NCI-H1092 treated with DMSO at 0.1 percent for 48 hours (cell line): Measurements from ENCODE around the gene ARID4B.
A peak's percentile ranks its signal among the peaks of the same experiment; 100 is the strongest.
"Not testable (repeated sequence)": the region's sequence is repeated elsewhere in the genome, so short reads cannot be mapped to it uniquely, and the experiment has no call there.

Source experiments
- DNase-seq: peaks from one replicate; lab custom pipeline; 2025; lab: John Stamatoyannopoulos, UW

The ARID4B gene

GRCh38 chr1:235327559-235328270 lies at the start of gene ARID4B:
ARID4B (minus strand) TSS chr1:235328179; CDS start chr1:235326919, 1,260 bp downstream.
- no peak for DNase-seq

GRCh38 chr1:235375919-235376605 lies 48.1 kb upstream of the ARID4B start:
- DNase-seq, result no peak

DNA sequence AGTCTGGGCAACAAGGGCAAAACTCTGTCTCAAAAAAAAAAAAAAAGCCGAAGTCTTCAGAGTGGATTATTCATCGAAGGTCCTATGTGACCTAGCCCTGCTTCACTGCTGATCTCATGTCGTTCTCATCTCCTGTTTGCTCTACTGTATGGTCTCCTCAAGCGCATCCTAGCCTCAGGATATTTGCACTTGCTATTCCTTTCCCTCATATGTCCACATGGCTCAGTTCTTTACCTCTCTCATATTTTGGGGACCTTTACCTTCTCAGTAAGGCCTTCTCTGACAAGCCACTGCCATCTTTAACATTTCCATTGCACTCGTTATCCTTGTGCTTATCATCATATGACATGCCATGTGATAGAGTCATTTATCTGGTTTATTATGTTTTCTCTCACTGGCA lies 41.8 kb upstream of the ARID4B start:
- no peak for DNase-seq

GRCh38 chr1:235368428-235368827 lies 40.4 kb upstream of the ARID4B start:
- DNase-seq, result no peak

- DNase-seq, result peak; percentile 99
Measured at GRCh38 chr1:235367000-235367908, 39.3 kb upstream of the ARID4B start, which contains the start of gene TBCE. TBCE (plus strand) TSS chr1:235367427; CDS start chr1:235380050, 12,623 bp downstream.

- DNase-seq, result no peak
Measured at GRCh38 chr1:235366286-235366685, 38.3 kb upstream of the ARID4B start.

GRCh38 chr1:235364189-235364588 lies 36.2 kb upstream of the ARID4B start:
- not testable (repeated sequence) for DNase-seq

- DNase-seq, result no peak
Measured at GRCh38 chr1:235358899-235359298, 30.9 kb upstream of the ARID4B start.

DNA sequence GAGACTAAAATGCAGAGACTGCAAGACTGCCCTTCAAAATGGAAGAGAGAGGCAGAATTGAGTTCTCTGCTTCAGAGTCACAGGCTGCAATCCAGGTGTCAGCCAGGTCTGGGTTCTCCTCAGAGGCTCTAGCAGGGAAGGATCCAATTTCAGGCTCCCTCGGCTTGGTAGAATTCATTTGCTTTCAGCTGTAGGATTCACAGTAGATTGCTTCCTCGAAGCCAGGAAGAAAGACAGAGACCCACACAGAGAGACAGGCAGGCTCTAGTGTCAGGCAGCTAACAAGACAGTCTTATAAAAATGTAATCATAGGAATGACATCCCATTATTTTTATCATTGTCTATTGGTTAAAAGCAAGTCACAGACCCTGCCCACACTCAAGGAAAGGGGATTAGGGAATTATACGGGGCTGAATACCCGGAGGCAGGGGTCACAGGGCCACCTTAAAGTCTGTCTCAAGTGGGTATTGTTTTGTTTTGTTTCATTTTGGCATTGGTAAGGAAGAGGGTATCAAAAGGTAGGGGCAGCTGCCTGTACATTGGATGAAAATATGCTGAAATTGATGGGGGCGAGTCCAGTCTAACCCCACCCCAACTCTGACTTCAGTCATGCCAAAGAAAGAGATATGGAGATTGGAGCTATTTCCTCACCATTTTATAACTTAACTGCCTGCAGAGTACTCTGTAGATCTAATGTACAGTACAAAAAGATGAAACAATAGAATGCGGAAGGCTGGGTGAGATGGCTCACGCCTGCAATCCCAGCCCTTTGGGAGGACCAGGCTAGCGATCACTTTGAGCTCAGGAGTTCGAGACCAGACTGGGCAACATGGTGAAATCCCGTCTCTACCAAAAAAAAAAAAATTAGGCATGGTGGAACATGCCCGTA lies 29.8 kb upstream of the ARID4B start:
- DNase-seq, result peak; percentile 22

GRCh38 chr1:235351898-235352297 lies 23.9 kb upstream of the ARID4B start:
- no peak for DNase-seq

- no peak for DNase-seq
Measured at GRCh38 chr1:235351441-235351840, 23.5 kb upstream of the ARID4B start.

DNA sequence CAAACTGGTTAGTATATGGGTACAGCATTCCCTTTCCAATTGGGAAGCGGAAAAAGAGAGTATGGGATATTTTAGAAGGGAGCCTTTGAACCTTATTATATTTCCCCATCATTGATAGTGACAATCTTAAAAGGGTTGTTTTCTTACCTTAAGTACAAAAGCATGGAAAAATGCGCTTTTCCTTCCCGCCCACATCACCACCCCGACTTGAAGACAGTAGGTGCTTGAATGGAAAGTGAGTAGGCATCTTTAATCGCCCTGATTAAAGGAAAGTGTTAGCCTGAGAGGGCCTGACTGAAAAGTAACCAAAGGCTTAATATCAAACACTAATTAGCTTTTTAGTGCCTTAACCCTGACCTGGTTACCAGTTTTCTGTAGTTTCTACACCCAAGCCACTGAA lies 15.7 kb upstream of the ARID4B start:
- no peak for DNase-seq

GRCh38 chr1:235342471-235342870 lies 14.5 kb upstream of the ARID4B start:
- no peak for DNase-seq

DNA sequence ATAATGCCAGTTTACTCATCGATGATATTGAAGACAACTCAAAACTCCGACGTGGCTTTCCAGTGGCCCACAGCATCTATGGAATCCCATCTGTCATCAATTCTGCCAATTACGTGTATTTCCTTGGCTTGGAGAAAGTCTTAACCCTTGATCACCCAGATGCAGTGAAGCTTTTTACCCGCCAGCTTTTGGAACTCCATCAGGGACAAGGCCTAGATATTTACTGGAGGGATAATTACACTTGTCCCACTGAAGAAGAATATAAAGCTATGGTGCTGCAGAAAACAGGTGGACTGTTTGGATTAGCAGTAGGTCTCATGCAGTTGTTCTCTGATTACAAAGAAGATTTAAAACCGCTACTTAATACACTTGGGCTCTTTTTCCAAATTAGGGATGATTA lies 14.1 kb upstream of the ARID4B start:
- DNase-seq, result no peak

DNA sequence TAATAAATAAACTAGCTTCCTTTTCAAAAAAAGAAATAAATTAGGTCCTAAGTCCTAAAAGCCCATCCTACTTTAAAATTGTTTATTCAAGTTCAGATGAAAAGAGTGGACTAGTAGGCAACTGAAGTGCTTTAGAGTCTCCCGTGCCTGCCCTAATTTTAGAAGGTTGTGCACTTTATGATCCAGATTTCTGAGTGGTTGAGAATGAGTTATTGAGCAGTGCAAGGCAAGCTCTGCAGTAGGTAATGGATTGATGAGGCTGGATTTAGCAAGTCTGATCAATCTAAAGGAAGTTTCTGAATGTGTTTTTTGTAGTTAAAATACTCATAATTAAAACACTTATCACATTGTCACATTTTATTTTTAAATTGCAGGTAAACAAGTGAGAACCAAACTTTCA lies 13.4 kb upstream of the ARID4B start:
- DNase-seq, result no peak

DNA sequence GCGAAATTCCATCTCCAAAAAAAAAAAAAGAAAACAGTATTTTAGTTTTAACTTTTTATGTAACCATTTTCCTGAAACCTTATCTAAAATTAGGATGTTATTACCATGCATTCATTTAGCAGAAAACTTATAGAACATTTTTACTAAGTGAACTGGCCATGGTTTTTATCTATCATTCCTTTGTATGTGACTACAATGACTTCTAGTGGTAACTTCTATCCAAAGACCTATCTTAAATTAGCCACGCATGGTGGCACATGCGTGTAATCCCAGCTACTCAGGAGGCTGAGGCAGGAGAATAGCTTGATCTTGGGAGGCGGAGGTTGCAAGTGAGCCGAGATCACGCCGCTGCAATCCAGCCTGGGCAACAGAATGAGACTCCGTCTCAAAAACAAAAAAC lies 11.8 kb upstream of the ARID4B start:
- DNase-seq, result no peak

DNA sequence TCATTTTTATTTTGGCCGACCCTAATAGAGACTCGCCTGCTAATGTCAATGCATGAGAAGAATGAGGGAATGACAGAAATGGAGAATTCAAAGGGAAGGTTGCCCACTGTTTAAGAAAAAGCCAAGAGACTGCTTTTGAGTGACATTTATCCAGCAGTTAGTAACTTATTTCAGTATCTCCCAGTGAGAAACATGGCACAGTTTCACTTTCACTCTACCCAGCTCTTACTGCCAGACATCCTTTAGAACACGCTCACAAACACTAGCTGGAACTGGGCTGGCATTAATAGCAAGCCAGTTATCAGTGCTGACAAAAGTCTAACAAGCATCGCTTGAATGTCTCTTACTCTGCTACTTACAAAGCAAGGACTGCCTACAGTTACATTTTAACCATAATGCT lies 8.9 kb upstream of the ARID4B start:
- no peak for DNase-seq

GRCh38 chr1:235331401-235331800 lies 3.4 kb upstream of the ARID4B start:
- no peak for DNase-seq

DNA sequence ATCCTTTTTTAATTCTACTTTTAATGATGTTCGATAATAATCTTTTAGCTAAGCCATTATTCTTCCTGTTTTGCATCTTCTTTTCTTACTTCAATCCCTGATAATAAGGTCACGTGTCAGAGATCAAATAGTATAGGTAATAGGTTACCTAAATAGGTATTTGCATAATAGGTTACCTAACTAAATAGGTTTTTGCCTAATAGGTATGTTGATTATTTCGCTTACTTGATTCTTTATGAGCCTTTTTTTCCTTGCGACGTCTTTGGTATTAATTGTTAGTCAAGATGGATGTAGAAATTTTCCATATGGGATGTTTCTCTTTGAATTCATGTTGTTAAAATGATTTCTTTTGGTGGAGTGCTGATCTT lies 2.9 kb upstream of the ARID4B start:
- no peak for DNase-seq

DNA sequence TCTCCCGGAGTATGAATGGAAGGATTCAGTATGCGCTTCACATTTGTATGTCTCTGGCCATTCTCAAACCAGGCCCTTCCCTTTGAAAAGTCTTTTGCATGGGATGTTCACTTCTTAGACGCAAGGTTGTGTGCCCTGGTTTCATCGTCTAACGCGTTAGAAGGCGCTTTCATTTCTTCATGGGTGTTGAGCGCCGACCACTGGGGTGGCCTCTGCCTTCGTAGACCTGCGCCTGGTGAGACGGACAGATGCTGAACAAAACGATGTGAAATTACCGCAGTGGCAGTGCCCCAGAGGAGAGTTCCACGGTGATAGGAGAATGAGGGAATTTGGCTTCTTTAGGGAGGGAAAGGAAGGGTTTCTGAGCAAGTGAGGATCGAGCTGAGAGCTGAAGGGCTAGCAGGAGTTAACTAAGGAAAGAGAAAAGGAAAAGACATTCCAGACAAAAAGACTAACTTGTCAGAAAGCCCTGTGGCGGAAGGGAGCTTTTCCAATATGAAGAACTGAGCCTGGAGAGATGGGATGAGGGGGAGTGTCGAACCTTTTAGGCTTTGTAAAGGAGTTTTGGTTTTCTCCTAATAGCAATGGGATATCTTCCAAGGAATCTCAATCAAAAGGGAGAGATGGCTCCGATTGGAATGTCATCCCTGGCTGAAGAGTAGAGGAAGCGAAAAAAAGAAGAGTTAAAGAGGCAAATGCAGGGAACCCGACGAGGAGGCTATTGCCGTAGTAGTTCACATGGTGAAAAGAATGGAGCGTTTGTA lies 1.3 kb upstream of the ARID4B start:
- DNase-seq, result peak; percentile 66
